SK-N-MC (cell line): ENCODE measurements around the gene B4GAT1.

Experiments used
- EZH2 ChIP-seq: fragments of 200-600 bp; sonication (generic); IDR thresholded peaks from one replicate; pipeline ENCODE4 v1.6.1; 2017; ENCODE audit warnings: antibody characterized with exemption
- FOXP2 ChIP-seq: optimal IDR thresholded peaks from 2 replicates; pipeline ENCODE3; 2011; ENCODE audit warnings: mild to moderate bottlenecking, moderate library complexity; ENCODE audit not compliant: insufficient read depth; ENCODE audit errors: extremely low read length, control extremely low read depth
- POLR2AphosphoS5 ChIP-seq: IDR thresholded peaks from 2 replicates; pipeline ENCODE4 v1.6.1; 2012; ENCODE audit warnings: mild to moderate bottlenecking, low read depth, low read length, borderline replicate concordance

DNA sequence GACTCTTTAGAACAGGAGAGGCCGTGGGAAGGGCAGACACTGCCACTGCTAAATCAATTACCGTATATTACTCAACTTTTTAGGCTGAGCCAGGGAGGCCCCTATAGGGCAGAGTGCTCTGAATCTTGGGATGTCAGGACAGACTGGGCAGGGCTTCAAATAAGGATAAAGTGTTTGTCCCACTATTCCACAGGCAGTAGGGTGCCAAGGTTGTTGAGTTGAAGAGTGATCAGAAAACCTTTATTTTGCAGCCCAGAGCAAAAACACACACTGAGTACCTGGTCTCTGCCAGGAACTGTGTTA is 1.6 kb upstream of the B4GAT1 start:
- TF ChIP-seq EZH2 (no peak), POLR2AphosphoS5 (no peak), FOXP2 (no peak)
